GM13976 (cell line): ENCODE data around the gene RNU7-1.
A peak's percentile ranks its signal among the peaks of the same experiment; 100 is the strongest.

ENCODE experiments used
- DNase-seq: peaks from one replicate; pipeline ENCODE4 v3.0.0; 2012; ENCODE audit warnings: low spot score
- in situ Hi-C: fragments of 300-500 bp; cut with MboI; formaldehyde crosslinking; loops from one replicate; pipeline ENCODE4 v1.12.0; 2022; ENCODE audit warnings: low sequenced_read_pairs, mixed read lengths, inconsistent platforms; ENCODE audit not compliant: unreplicated experiment
- TF ChIP-seq, protein P1 (sequence below): IDR thresholded peaks from 2 replicates; pipeline ENCODE4 v1.5.1; 2012; ENCODE audit warnings: borderline replicate concordance, mild to moderate bottlenecking; ENCODE audit not compliant: insufficient read depth; ENCODE audit errors: extremely low read depth, missing control alignments, control extremely low read depth

The RNU7-1 gene

DNA sequence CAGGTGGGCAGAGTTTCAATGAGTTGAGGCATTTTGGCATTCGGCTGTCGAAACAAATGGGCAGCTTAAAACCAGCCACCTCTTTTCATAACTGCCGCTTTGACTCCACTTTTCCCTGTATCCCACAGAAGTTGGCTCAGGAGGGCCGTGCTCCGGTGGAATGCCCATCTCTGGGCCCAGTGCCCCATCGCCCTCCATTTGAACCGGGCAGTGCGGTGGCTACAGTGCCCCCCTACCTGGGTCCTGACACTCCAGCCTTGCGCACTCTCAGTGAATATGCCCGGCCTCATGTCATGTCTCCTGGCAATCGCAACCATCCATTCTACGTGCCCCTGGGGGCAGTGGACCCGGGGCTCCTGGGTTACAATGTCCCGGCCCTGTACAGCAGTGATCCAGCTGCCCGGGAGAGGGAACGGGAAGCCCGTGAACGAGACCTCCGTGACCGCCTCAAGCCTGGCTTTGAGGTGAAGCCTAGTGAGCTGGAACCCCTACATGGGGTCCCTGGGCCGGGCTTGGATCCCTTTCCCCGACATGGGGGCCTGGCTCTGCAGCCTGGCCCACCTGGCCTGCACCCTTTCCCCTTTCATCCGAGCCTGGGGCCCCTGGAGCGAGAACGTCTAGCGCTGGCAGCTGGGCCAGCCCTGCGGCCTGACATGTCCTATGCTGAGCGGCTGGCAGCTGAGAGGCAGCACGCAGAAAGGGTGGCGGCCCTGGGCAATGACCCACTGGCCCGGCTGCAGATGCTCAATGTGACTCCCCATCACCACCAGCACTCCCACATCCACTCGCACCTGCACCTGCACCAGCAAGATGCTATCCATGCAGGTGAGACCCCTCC, 5.0 kb upstream of the RNU7-1 start:
- TF ChIP-seq, protein P1, sequence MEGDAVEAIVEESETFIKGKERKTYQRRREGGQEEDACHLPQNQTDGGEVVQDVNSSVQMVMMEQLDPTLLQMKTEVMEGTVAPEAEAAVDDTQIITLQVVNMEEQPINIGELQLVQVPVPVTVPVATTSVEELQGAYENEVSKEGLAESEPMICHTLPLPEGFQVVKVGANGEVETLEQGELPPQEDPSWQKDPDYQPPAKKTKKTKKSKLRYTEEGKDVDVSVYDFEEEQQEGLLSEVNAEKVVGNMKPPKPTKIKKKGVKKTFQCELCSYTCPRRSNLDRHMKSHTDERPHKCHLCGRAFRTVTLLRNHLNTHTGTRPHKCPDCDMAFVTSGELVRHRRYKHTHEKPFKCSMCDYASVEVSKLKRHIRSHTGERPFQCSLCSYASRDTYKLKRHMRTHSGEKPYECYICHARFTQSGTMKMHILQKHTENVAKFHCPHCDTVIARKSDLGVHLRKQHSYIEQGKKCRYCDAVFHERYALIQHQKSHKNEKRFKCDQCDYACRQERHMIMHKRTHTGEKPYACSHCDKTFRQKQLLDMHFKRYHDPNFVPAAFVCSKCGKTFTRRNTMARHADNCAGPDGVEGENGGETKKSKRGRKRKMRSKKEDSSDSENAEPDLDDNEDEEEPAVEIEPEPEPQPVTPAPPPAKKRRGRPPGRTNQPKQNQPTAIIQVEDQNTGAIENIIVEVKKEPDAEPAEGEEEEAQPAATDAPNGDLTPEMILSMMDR = no peak
- in situ Hi-C loops = loop anchor here (25.0 kb wide), 1 partner anchor 174 kb away; the partner anchor contains the start of gene C1RL
- DNase-seq = no peak

DNA sequence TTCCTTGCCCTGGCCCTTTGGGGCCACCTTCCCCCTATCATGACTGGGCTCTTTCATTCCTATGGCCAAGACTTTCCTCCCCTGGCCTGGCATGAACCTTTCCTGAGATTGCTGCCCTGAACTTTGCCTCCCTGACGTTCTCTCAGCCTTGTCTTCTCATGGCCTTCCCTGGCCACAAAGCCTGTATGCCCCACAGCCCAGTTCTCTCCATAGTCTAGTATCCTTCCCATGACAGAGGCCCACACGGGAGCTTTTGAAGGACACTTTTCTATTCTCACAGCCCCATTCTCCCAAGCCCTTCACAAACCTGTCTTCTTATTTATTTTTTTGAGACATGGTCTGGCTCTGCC, 4.5 kb upstream of the RNU7-1 start:
- in situ Hi-C loops = loop anchor here (25.0 kb wide), 1 partner anchor 173 kb away; the partner anchor contains the start of gene C1RL
- TF ChIP-seq, protein P1 = no peak
- no peak for DNase-seq

DNA sequence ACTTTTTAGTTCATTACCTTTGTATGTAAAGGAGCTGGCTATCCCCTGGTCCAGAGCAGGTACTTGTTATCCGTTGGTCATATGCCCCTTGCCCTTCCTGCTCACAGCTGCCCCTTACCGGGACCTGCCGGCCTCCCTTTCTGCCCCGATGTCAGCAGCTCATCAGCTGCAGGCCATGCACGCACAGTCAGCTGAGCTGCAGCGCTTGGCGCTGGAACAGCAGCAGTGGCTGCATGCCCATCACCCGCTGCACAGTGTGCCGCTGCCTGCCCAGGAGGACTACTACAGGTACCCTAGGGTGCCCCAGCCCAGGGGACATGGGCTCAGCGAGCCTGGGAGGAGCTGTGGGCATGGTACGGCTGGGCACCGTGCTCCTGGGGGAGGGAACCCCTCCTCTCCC, 2.3 kb upstream of the RNU7-1 start:
- TF ChIP-seq, protein P1 = no peak
- in situ Hi-C loops = loop anchor here (25.0 kb wide), 1 partner anchor 171 kb away; the partner anchor contains the start of gene C1RL

DNA sequence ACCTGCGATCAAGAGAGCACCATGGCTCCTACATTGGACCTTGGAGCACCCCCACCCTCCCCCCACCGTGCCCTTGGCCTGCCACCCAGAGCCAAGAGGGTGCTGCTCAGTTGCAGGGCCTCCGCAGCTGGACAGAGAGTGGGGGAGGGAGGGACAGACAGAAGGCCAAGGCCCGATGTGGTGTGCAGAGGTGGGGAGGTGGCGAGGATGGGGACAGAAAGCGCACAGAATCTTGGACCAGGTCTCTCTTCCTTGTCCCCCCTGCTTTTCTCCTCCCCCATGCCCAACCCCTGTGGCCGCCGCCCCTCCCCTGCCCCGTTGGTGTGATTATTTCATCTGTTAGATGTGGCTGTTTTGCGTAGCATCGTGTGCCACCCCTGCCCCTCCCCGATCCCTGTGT, 1.8 kb upstream of the RNU7-1 start:
- TF ChIP-seq, protein P1 = no peak
- no peak for DNase-seq
- in situ Hi-C loops = loop anchor here (25.0 kb wide), 1 partner anchor 171 kb away; the partner anchor contains the start of gene C1RL

More for the DNA sequence above, 2.3 kb upstream of the RNU7-1 start:
- no peak for DNase-seq

DNA sequence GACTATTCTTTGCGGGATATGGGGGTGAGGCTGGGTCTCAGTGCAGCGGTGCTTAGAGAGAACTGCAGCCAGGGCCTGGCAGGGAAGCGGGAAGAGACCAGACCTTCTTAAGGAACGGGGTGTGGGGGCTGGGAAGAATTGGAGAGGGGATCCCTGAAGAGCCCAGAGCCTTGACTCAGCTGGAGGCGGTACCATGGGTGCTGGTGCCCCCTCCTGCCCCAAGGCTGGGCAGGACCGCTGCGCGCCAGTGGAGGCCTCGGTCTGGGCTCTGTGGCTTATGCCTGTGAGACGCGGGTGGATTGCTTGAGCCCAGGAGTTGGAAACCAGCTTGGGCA, 1.3 kb upstream of the RNU7-1 start:
- in situ Hi-C loops = loop anchor here (25.0 kb wide), 1 partner anchor 170 kb away; the partner anchor contains the start of gene C1RL
- TF ChIP-seq, protein P1 = no peak
- no peak for DNase-seq

DNA sequence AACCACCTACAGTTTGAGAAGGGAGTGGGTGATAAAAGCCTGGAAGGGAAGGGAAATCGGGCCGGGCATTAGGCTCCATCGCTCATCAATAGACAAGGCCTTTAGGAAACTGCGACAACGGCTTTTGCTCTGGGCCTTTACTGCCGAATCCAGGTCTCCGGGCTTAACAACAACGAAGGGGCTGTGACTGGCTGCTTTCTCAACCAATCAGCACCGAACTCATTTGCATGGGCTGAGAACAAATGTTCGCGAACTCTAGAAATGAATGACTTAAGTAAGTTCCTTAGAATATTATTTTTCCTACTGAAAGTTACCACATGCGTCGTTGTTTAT, 261 bp upstream of the RNU7-1 start:
- in situ Hi-C loops = loop anchor here (25.0 kb wide), 1 partner anchor 169 kb away; the partner anchor contains the start of gene C1RL
- TF ChIP-seq, protein P1 = no peak
- peak; percentile 93 for DNase-seq
